ENCODE measurements around the gene AGMO.

- TF ChIP-seq CTCF (IDR thresholded peaks at IDR 0.05; ENCODE audit: low read depth, low read length, missing input control) (no peak), TAF1 (conservative IDR thresholded peaks at IDR 0.05) (no peak), MAX (IDR thresholded peaks at IDR 0.05) (no peak), YY1 (IDR thresholded peaks at IDR 0.05) (no peak), REST (IDR thresholded peaks at IDR 0.05) (no peak), ATF3 (IDR thresholded peaks at IDR 0.05) (no peak), NR2F2 (IDR thresholded peaks at IDR 0.05) (no peak), ZBTB33 (IDR thresholded peaks at IDR 0.05) (no peak), RAD21 (IDR thresholded peaks at IDR 0.05) (no peak), GABPA (IDR thresholded peaks at IDR 0.05 in 1 of 2, conservative IDR thresholded peaks at IDR 0.05 in 1 of 2) (no peak), JUND (IDR thresholded peaks at IDR 0.05) (no peak), SP1 (IDR thresholded peaks at IDR 0.05) (no peak), RXRA (IDR thresholded peaks at IDR 0.05) (peak in 1 of 2 donors; percentile 36)
These were observed 393.9 kb downstream of the AGMO start for GRCh38 chr7:15167912-15168311.

Measured in liver (tissue), 3 donors.